Astrocyte of the spinal cord (primary cell): ENCODE data around the gene DNM3.

Source experiments
- DNase-seq: peaks from one replicate; pipeline ENCODE4 v3.0.0; 2011; ENCODE audit warnings: low read depth, low spot score
- H3K4me3 ChIP-seq: 2 replicates; pipeline ENCODE4 v1.5.1; 2011; ENCODE audit warnings: low read depth, mild to moderate bottlenecking, low read length, moderate library complexity
- in situ Hi-C: cut with HindIII; loops from 2 replicates; pipeline ENCODE4 v1.10.0; 2017; ENCODE audit warnings: low sequenced_read_pairs
- TF ChIP-seq, protein P1 (sequence below): IDR thresholded peaks from 2 replicates; pipeline ENCODE4 v1.5.1; 2012; ENCODE audit warnings: low read depth, mild to moderate bottlenecking, low read length, inconsistent platforms

DNM3 gene

DNA sequence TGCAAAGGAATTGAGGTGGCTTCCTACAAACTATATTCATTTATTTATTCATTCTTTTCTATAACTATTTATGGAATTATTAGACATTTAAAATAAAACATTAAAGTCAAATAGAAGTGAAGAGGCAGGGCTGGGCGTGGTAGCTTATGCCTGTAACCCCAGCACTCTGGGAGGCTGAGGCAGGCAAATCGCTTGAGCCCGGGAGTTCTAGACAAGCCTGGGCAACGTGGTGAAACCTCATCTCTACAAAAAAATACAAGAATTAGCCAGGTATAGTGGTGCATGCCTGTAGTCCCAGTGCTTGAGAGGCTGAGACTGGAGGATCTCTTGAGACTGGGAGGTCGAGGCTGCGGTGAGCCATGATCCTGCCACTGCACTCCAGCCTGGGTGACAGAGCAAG lies 23.8 kb downstream of the DNM3 start:
- in situ Hi-C loops: no loop called here
- no peak overlapping the region for H3K4me3 ChIP-seq
- TF ChIP-seq, protein P1, sequence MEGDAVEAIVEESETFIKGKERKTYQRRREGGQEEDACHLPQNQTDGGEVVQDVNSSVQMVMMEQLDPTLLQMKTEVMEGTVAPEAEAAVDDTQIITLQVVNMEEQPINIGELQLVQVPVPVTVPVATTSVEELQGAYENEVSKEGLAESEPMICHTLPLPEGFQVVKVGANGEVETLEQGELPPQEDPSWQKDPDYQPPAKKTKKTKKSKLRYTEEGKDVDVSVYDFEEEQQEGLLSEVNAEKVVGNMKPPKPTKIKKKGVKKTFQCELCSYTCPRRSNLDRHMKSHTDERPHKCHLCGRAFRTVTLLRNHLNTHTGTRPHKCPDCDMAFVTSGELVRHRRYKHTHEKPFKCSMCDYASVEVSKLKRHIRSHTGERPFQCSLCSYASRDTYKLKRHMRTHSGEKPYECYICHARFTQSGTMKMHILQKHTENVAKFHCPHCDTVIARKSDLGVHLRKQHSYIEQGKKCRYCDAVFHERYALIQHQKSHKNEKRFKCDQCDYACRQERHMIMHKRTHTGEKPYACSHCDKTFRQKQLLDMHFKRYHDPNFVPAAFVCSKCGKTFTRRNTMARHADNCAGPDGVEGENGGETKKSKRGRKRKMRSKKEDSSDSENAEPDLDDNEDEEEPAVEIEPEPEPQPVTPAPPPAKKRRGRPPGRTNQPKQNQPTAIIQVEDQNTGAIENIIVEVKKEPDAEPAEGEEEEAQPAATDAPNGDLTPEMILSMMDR: no peak
- no peak for DNase-seq

DNA sequence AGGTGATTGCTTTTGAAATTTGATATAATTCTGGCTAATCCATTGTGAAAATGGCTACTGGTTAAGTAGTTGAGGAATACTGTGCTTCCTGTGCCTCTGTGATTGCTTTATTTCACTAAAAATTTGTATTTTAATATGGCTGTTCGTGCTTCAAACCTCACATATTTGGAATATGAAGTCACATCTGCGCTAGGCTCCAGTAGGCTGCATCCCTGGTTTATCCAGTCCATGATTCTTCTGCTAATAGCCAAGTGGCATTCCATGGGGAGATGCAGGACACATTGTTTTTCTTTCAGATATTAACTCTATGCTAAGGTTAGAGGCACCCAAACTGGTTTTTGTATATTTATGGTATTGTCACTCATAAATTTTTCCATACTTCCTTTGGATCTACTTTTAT lies 25.9 kb downstream of the DNM3 start:
- in situ Hi-C loops: no loop called here
- TF ChIP-seq, protein P1: no peak
- DNase-seq: no peak
- no peak overlapping the region for H3K4me3 ChIP-seq

DNA sequence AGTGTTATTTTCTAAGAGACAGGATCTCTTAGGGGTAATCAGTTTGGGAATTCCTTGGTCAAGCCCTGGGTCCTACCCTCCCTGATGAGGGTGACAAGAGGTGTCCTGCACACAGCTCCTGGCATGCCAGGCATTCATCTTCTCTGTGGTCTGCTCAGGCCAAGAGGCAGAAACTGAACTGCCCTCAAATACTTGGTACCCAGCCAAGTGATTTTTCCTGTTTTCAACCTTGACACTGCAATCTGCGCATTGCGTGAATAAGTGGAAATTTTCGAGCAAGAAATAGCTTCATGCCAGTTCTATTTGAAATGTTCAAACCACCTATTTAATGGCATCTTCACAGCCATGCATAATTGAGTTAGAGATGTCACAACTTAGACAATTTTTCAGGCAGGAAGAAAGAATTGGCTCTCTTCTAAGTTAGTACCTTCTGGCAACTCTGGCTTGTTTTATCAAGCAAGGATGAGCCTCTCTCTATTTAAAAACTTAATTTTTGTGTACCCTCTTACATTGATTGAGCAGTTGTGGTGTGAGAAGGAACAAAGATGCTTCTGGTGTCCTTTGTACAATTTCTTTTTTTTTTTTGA lies 27.0 kb downstream of the DNM3 start:
- peak; percentile 6 for DNase-seq
- no peak overlapping the region for H3K4me3 ChIP-seq
- in situ Hi-C loops: no loop called here
- TF ChIP-seq, protein P1: no peak

DNA sequence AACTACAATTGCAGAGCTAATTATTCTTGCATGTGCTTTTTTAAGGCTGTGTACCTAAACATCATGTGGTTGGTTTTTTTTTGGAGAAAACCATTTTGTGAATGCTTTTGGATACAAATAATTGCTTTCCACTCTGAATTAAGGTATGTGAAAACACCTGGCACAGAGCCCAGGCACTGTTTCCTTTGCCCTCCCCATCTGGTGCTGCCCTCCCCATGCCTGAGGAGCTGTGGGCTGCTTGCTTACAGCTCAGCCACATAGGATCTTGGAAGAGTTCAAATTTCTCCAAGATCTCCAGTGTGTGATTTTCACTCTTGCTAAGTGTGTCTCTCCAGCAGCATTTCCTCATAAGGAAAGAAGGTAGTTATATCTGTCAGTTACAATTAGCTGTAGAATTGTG lies 27.8 kb downstream of the DNM3 start:
- TF ChIP-seq, protein P1: no peak
- in situ Hi-C loops: no loop called here
- no peak overlapping the region for H3K4me3 ChIP-seq
- no peak for DNase-seq

DNA sequence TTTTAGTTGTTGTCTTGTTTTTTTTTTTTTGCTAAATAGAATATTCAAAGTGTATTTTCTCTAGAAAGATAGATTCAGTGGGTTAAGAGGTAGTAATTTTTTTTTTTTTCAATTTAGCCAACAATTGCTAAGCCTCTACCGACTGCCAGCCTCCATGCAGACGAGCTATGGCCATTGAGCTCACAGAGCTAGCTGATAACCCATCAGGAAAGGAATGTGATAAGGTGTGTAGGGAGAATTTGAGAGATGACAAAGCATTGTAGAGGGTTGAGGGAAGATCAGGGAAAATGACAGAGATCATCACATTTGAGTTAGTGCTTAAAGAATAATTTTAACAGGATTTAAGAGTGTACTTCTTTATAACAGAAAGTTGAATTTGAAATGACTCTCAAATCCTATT lies 30.6 kb downstream of the DNM3 start:
- no peak overlapping the region for H3K4me3 ChIP-seq
- TF ChIP-seq, protein P1: no peak
- in situ Hi-C loops: no loop called here
- no peak for DNase-seq

DNA sequence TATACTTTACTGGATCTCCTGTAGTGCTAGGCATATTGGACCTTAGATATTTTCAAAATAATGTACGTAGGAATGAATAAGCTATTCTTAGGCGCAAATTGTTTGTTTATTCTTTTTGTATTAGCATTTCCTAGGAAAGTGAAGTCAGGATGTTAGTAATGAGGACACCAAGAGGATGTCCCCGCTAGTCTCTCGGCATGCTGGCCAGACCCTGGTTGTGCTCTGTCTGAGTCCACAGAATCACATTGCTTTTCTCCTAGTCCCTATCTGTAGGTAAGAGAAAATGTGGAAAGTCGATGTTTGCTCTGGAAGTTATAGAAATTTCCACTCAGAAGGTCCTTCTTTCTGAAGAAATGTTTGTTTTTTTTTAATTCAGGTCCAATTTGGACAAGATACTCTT lies 31.1 kb downstream of the DNM3 start:
- in situ Hi-C loops: no loop called here
- TF ChIP-seq, protein P1: no peak
- DNase-seq: no peak
- no peak overlapping the region for H3K4me3 ChIP-seq

DNA sequence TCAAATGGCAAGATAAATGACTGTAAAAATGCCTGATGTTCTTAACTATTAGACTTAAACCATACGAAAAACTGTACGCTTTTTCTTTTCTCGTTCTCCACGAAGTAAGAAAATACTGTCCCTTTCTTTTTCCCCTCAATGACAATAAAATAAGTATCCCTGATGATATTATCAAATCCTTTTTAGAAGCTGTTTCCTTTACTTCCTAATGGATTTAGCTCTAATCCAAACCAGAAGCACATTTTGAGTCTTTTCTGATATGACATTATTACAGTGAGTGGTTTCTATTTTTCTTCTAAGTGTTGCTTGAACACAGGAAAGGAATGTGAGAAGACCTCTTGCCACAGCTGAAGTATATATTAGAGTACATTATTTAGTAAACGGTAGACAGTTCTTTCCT lies 32.4 kb downstream of the DNM3 start:
- in situ Hi-C loops: no loop called here
- no peak overlapping the region for H3K4me3 ChIP-seq
- TF ChIP-seq, protein P1: no peak
- no peak for DNase-seq
